Neural cell (in vitro differentiated cells): ENCODE results near the gene EXPH5.

Source experiments
- EP300 ChIP-seq: fragments of 450-650 bp; conservative IDR thresholded peaks from 2 replicates; pipeline ENCODE4 v1.6.1; 2014; ENCODE audit warnings: antibody characterized with exemption, mild to moderate bottlenecking, moderate library complexity; ENCODE audit not compliant: poor library complexity, severe bottlenecking
- EZH2 ChIP-seq: fragments of 200-600, 300-800 bp; shearing (Covaris generic), sonication (generic); IDR thresholded peaks from 2 replicates; pipeline ENCODE4 v1.6.1; 2014; ENCODE audit warnings: antibody characterized with exemption, low read length, borderline replicate concordance, mild to moderate bottlenecking; ENCODE audit not compliant: insufficient read depth, poor library complexity, severe bottlenecking
- MXI1 ChIP-seq: fragments of 450-650 bp; conservative IDR thresholded peaks from 2 replicates; pipeline ENCODE4 v1.6.1; 2014; ENCODE audit warnings: antibody characterized with exemption, mild to moderate bottlenecking; ENCODE audit not compliant: poor library complexity, severe bottlenecking
- POLR2AphosphoS5 ChIP-seq: IDR thresholded peaks from 2 replicates; pipeline ENCODE4 v1.6.1; 2012
- RAD21 ChIP-seq: fragments of 450-650 bp; conservative IDR thresholded peaks from 2 replicates; pipeline ENCODE4 v1.6.1; 2014; ENCODE audit warnings: antibody characterized with exemption, mild to moderate bottlenecking, moderate library complexity
- REST ChIP-seq: IDR thresholded peaks from 2 replicates; pipeline ENCODE4 v1.6.1; 2012; ENCODE audit warnings: borderline replicate concordance
- SMC3 ChIP-seq: fragments of 450-650 bp; conservative IDR thresholded peaks from 2 replicates; pipeline ENCODE4 v1.6.1; 2014; ENCODE audit warnings: antibody characterized with exemption, mild to moderate bottlenecking, moderate library complexity; ENCODE audit not compliant: poor library complexity
- TAF1 ChIP-seq: IDR thresholded peaks from 2 replicates; pipeline ENCODE4 v1.6.1; 2012; ENCODE audit warnings: low read depth
- TF ChIP-seq, protein P1 (sequence below): fragments of 450-650 bp; IDR thresholded peaks from 2 replicates; pipeline ENCODE4 v1.5.1; 2014; ENCODE audit warnings: antibody characterized with exemption, mild to moderate bottlenecking, moderate library complexity; ENCODE audit not compliant: poor library complexity, severe bottlenecking

- TF ChIP-seq, protein P1, sequence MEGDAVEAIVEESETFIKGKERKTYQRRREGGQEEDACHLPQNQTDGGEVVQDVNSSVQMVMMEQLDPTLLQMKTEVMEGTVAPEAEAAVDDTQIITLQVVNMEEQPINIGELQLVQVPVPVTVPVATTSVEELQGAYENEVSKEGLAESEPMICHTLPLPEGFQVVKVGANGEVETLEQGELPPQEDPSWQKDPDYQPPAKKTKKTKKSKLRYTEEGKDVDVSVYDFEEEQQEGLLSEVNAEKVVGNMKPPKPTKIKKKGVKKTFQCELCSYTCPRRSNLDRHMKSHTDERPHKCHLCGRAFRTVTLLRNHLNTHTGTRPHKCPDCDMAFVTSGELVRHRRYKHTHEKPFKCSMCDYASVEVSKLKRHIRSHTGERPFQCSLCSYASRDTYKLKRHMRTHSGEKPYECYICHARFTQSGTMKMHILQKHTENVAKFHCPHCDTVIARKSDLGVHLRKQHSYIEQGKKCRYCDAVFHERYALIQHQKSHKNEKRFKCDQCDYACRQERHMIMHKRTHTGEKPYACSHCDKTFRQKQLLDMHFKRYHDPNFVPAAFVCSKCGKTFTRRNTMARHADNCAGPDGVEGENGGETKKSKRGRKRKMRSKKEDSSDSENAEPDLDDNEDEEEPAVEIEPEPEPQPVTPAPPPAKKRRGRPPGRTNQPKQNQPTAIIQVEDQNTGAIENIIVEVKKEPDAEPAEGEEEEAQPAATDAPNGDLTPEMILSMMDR: no peak
- no peak for TF ChIP-seq EZH2
- no peak for TF ChIP-seq TAF1
- no peak for TF ChIP-seq POLR2AphosphoS5
- no peak for TF ChIP-seq MXI1
- TF ChIP-seq REST: no peak
- no peak for TF ChIP-seq EP300
- no peak for TF ChIP-seq RAD21
- TF ChIP-seq SMC3: no peak
These were observed 33.7 kb downstream of the EXPH5 start for GRCh38 chr11:108559904-108560303.
